GM19397 (cell line): Measurements from ENCODE around the gene PECR.
"Not testable (repeated sequence)": the region's sequence is repeated elsewhere in the genome, so short reads cannot be mapped to it uniquely, and the experiment has no call there.

ENCODE experiments used
- ATAC-seq: cut with Tn5 transposase; IDR thresholded peaks from one replicate; pipeline ENCODE4 v1.9.1; 2021; ENCODE audit warnings: mild to moderate bottlenecking, moderate library complexity; ENCODE audit not compliant: unreplicated experiment

PECR gene

GRCh38 chr2:216031960-216032689 is 49.5 kb downstream of the PECR start:
- ATAC-seq, result peak; percentile 46

GRCh38 chr2:216030216-216030615 is 51.4 kb downstream of the PECR start:
- ATAC-seq, result no peak

- no peak for ATAC-seq
Measured at GRCh38 chr2:216029416-216030129, 52.0 kb downstream of the PECR start.

GRCh38 chr2:216024779-216025336 is 56.8 kb downstream of the PECR start:
- no peak for ATAC-seq

- ATAC-seq, result peak; percentile 74
Measured at GRCh38 chr2:216023055-216023648, 58.5 kb downstream of the PECR start.

- no peak for ATAC-seq
Measured at GRCh38 chr2:216021768-216022565, 59.6 kb downstream of the PECR start.

- no peak for ATAC-seq
Measured at GRCh38 chr2:216018709-216019108, 62.9 kb downstream of the PECR start.

GRCh38 chr2:216017365-216017764 is 64.2 kb downstream of the PECR start:
- no peak for ATAC-seq

GRCh38 chr2:216016581-216016980 is 65.0 kb downstream of the PECR start:
- ATAC-seq, result no peak

- ATAC-seq, result peak; percentile 84
Measured at GRCh38 chr2:216015722-216016464, 65.7 kb downstream of the PECR start.

GRCh38 chr2:216014986-216015385 is 66.6 kb downstream of the PECR start:
- ATAC-seq, result no peak

- ATAC-seq, result no peak
Measured at GRCh38 chr2:216014006-216014405, 67.6 kb downstream of the PECR start.

- ATAC-seq, result peak; percentile 49
Measured at GRCh38 chr2:216013080-216013909, 68.3 kb downstream of the PECR start, which contains the start of gene MREG. TSS of gene MREG (minus strand) at chr2:216013551. CDS start at chr2:216013327, 224 bp downstream.

- no peak for ATAC-seq
Measured at GRCh38 chr2:216012830-216013079, 68.9 kb downstream of the PECR start.

GRCh38 chr2:216012133-216012829 is 69.3 kb downstream of the PECR start:
- no peak for ATAC-seq

GRCh38 chr2:216009215-216009614 is 72.4 kb downstream of the PECR start:
- ATAC-seq, result not testable (repeated sequence)

GRCh38 chr2:216008387-216008786 is 73.2 kb downstream of the PECR start:
- ATAC-seq, result no peak

- no peak for ATAC-seq
Measured at GRCh38 chr2:216006164-216006663, 75.4 kb downstream of the PECR start.
